ENCODE results near the gene TGIF1.

GRCh38 chr18:3491981-3492555 lies 42.1 kb downstream of the TGIF1 start:
- no peak for TF ChIP-seq CTCF (IDR thresholded peaks at IDR 0.05)
- TF ChIP-seq EZH2 (IDR thresholded peaks at IDR 0.05), result no peak
